ENCODE measurements around the gene DLEC1. TPM values are rescaled to one million over a fixed set of nuclear protein-coding genes. Genes with fewer than 3 reads are reported as not detected.
"Not testable (repeated sequence)": the region's sequence is repeated elsewhere in the genome, so short reads cannot be mapped to it uniquely, and the experiment has no call there.

Gene DLEC1
- total RNA-seq, 1 donor from 2014 or later: 0.22 TPM

DNA sequence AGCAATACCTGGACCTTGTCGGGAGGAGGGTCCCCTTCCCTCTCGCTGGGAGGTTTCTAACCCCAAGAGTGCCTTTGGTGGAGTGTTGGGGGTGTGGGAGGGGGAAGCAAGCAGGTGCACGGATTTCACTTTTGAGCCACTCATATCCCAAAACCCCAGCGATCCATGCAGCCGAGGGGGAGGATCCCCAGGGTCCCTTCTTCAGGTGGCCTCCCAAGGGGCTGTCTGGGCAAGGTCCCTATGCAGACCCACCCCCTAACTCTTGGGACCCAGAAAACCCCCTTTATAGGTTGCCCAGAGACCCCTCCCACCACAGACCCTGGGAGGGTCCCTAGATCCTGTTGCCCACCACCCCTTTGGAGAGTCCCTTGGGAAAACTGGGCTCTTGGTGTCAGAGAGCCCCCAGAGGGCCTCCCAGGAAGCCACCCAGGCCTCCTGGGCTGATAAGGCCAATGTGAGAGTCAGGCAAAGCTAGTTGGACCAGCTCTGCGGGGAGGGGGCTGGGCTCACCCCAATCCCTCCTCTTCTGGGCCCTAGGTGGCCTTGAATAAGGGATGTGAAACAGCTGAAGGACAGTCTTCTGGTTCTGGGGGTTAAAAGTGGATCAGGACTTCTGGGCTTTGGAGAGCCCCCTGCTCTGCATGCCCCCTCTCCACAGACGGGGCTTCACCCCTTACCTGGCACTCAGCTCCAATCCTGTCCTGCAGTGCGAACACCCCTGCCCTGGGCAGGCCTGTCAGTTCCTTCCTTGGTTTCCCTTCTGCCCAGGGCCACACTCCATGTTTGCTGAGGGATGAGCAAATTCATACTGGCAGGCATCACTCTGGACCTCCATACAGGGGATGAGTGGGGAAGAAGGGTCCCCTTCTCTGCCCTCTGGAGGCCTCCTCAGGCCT, 8.6 kb upstream of the DLEC1 start:
- no peak for DNase-seq (ENCODE audit: low spot score)
- intact Hi-C loops (cut with DNase I): no loop called here

DNA sequence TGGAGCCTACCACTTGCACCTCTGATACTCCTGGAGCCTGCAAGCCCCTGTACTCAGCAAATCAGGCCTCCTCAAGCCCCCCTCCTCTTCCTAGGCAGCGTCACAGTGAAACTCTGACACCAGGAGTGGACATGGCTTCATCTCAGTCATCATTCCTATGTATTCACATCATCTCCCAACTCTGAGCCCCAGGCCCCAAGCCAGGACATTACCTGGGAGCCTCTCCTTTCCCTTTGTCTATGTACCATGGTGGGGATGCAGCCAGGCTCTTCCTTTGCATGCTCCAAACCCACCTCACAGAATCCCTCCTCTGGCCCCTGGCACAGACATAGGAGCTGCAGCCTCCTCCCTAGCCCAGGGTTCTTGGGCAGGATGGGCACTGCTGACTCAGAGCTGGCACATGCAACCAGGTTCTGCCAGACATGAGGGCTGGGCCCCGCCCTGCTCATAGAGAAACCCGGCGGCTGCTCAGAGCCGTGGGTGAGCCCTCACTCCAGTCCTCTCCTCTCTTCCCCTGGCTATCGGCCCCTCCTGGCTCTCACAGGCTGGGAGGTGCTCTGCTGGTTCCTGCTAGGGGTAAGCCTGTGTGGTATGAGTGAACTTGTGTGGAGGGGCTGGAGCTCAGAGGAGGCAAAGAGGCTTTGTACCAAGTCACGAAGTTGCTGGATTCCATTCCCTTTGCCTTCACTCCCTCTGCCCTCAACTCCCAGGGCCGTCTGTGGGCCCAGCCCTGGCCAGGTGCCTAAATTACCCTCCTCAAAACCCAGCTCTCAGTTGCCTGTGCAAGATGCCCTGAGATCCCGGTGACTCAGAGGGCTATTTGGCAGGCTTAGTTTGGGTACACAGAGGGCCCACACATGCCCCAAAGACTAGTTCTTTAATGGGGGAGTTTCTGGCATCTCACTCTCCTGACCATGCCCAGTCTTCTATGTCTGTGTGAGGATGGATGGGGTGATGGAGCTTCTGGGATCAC, 7.7 kb upstream of the DLEC1 start:
- intact Hi-C loops (cut with DNase I): no loop called here
- DNase-seq (ENCODE audit: low spot score): peak; percentile 82

DNA sequence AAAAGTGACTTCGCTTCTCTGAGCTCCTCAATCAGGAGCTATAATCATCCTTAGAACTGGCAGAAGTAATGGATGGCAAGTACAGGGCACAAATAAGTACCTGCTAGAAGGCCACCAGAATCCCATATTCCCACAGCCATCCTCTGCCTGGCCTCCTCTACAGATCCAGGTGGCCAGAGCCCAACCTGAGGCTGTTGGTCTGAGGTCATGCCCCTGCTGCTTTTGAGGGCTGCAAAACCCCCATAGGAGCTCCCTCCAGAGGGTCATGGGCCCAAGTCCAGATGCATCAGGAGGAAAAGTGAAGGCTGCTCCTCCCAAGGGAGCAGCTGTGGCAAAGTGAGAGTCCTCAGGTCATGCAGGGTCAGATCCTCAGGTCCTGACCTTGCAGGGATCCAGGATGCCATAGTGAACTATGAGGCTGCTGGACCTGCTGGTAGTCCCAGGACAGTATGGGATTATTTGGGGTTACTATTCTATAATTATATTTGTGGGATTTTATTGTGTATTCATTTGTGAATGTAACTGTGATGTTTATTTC, 6.6 kb upstream of the DLEC1 start:
- intact Hi-C loops (cut with DNase I): no loop called here
- no peak for DNase-seq (ENCODE audit: low spot score)

DNA sequence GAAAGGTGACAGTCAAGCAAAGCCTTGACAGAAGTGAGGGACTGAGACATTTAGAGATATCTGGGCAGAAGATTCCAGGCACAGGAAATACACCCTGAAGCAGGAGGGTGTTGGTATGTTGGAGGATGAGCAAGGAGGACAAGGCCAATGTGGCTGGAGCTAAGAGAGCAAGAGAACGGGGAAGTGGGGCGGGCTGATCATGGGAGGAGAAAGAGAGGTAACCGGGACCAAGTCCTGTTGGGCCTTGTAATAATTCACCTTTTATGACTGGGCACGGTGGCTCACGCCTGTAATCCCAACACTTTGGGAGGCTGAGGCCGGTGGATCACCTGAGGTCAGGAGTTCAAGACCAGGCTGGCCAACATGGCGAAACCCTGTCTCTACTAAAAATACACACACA, 5.4 kb upstream of the DLEC1 start:
- intact Hi-C loops (cut with DNase I); DNase-seq (ENCODE audit: low spot score): not testable (repeated sequence)

- intact Hi-C loops (cut with DNase I); DNase-seq (ENCODE audit: low spot score): not testable (repeated sequence)
Observed at GRCh38 chr3:38034335-38034734, 4.7 kb upstream of the DLEC1 start.

GRCh38 chr3:38036286-38036685, 2.7 kb upstream of the DLEC1 start:
- intact Hi-C loops (cut with DNase I): no loop called here
- no peak for DNase-seq (ENCODE audit: low spot score)

- intact Hi-C loops (cut with DNase I): no loop called here
Observed at GRCh38 chr3:38036906-38037305, 2.1 kb upstream of the DLEC1 start.

GRCh38 chr3:38038447-38038911, 529 bp upstream of the DLEC1 start:
- no peak for DNase-seq (ENCODE audit: low spot score)
- intact Hi-C loops (cut with DNase I): no loop called here

More at GRCh38 chr3:38036906-38037305, 2.1 kb upstream of the DLEC1 start:
- DNase-seq (ENCODE audit: low spot score): no peak

GRCh38 chr3:38039899-38040261, 872 bp downstream of the DLEC1 start:
- DNase-seq (ENCODE audit: low spot score): peak; percentile 89
- intact Hi-C loops (cut with DNase I): no loop called here

DNA sequence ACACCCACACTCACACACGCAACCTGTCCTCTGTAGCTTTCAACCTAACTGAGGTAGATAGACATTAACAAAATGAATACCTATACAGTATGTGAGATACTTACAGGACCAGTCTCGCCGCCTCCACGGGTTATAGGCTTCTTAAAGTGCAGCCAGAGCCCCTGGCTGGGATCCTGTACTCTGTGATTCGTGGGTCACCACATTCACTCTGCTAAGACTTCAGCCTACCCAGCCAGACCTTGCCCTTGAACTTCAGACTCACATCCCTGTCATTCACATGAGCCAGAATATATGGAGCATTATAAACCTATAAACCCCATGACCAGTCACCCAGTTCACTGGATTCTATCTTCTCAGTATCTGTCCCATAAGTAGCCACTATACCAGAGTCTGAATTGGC, 1.4 kb downstream of the DLEC1 start:
- DNase-seq (ENCODE audit: low spot score): no peak
- intact Hi-C loops (cut with DNase I): no loop called here

GRCh38 chr3:38043486-38043885, 4.5 kb downstream of the DLEC1 start:
- DNase-seq (ENCODE audit: low spot score): no peak
- intact Hi-C loops (cut with DNase I): no loop called here

- intact Hi-C loops (cut with DNase I): no loop called here
- DNase-seq (ENCODE audit: low spot score): no peak
Observed at GRCh38 chr3:38046027-38046426, 7.0 kb downstream of the DLEC1 start.

DNA sequence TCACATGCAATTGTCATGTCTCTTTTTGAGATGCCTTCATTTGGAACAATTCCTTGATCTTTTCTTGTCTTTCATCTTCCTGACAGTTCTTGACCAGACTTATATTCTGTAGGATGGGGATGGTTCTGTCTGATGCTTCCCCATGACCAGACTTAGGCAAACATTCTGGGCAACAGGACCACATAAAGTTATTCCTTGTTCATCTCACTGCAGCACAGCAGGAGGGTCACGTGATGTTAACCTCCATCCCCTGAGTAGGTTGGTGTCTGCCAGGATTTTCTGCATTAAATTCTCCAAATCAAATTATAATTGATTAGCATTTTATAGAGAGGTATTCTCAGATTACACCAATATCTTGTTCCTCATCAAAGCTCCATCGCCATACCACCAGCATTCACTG, 7.8 kb downstream of the DLEC1 start:
- no peak for DNase-seq (ENCODE audit: low spot score)
- intact Hi-C loops (cut with DNase I): no loop called here

- DNase-seq (ENCODE audit: low spot score): no peak
- intact Hi-C loops (cut with DNase I): no loop called here
Observed at GRCh38 chr3:38047896-38048295, 8.9 kb downstream of the DLEC1 start.

DNA sequence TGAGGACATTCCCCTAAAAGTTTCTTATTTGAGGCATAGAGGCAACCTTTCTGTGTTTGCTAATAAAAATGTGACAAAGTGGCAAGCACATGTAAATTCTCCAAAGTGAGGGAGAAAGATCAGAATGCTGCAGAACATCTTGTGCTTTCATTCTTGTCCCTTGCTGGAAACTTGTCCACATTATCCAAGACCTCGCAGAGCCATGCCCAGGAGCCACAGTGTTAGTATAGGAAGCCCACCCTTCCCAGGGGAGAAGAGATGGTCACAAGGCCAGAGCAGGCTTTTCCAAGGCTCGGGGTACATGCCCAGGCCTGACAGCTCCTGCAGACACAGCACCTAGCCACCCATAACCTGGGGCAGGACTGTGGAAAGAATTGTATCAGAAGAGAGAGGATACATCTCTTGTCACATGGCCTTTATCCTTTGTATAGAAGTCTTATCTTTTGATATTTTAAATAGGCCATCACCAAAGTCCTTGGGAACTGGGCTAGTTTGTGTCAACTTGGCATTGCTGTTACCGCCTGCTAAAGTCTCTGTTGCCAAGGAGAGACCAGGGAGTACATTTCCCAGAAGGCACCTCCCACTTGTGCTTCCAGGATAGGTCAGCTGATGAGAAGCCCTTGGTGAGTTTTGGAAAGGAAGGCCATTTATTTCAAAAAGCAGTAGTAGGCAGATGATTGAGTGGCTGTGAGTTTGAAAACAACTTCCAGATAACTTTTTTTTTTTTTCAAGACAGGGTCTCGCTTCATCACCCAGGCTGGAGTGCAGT, 10.5 kb downstream of the DLEC1 start:
- intact Hi-C loops (cut with DNase I): no loop called here
- no peak for DNase-seq (ENCODE audit: low spot score)

DNA sequence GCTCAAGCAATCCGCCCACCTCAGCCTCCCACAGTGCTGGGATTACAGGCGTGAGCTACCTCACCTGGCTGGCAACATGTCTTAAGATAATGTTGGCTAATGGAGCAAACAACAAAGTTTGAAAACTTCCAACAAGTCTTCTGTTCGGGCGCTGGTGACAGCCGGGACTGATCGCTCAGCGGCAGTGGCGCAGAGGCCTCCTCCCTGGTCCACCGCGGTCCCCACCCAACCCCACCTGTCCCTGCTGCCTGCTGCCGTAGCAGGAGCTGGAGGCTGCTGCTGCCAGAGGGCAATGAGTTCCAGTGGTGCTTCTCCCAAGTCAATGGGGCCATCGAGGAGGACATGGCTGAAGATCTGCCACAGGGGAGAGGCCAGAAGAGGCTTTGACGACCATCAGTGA, 12.1 kb downstream of the DLEC1 start:
- intact Hi-C loops (cut with DNase I): no loop called here
- DNase-seq (ENCODE audit: low spot score): no peak

- intact Hi-C loops (cut with DNase I); DNase-seq (ENCODE audit: low spot score): not testable (repeated sequence)
Observed at GRCh38 chr3:38053286-38053685, 14.3 kb downstream of the DLEC1 start.

- not testable (repeated sequence) for DNase-seq (ENCODE audit: low spot score)
Observed at GRCh38 chr3:38053813-38054498, 14.9 kb downstream of the DLEC1 start.

DNA sequence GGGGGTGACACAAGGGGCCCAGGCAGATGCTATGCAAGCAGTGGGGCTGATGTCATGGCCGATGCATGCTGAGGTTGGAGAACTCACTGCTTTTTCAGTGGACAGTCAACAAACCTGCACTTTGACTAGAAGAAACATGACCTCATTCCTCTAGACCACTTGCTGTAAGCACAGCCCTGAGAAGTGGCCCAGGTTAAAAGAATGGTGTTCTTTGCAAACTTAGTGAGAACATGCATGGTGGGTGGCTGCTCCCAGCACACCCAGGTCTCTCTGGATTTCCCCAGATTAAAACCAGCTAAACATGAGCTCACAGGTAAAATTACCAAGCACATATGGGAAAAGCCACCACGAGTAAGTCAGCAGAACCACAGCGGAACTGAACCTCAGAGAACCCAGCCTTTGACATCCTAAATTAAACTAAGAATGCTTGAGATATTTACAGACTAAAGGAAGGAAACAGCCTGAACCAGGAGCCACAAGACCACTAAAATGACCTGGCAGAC, 15.5 kb downstream of the DLEC1 start:
- no peak for DNase-seq (ENCODE audit: low spot score)
- intact Hi-C loops (cut with DNase I): no loop called here

More at GRCh38 chr3:38053813-38054498, 14.9 kb downstream of the DLEC1 start:
- intact Hi-C loops (cut with DNase I): not testable (repeated sequence)

Data from cardiac septum (tissue), 1 donor.